Diencephalon (tissue), 1 donor: ENCODE results near the gene LYRM4. TPM values are rescaled to one million over a fixed set of nuclear protein-coding genes. Genes with fewer than 3 reads are reported as not detected.

Experiments
- small RNA-seq: library from RNA; depleted of rRNA; stranded (forward); fragments of <200 nt; gene quantifications from one replicate; pipeline ENCODE3, GENCODE V24; 2014
- total RNA-seq: library from RNA; depleted of rRNA; stranded (reverse); fragments of >200 nt; gene quantifications from one replicate; pipeline ENCODE4 v1.2.3, GENCODE V29; 2014

Gene LYRM4
- total RNA-seq = 9.9 TPM

DNA sequence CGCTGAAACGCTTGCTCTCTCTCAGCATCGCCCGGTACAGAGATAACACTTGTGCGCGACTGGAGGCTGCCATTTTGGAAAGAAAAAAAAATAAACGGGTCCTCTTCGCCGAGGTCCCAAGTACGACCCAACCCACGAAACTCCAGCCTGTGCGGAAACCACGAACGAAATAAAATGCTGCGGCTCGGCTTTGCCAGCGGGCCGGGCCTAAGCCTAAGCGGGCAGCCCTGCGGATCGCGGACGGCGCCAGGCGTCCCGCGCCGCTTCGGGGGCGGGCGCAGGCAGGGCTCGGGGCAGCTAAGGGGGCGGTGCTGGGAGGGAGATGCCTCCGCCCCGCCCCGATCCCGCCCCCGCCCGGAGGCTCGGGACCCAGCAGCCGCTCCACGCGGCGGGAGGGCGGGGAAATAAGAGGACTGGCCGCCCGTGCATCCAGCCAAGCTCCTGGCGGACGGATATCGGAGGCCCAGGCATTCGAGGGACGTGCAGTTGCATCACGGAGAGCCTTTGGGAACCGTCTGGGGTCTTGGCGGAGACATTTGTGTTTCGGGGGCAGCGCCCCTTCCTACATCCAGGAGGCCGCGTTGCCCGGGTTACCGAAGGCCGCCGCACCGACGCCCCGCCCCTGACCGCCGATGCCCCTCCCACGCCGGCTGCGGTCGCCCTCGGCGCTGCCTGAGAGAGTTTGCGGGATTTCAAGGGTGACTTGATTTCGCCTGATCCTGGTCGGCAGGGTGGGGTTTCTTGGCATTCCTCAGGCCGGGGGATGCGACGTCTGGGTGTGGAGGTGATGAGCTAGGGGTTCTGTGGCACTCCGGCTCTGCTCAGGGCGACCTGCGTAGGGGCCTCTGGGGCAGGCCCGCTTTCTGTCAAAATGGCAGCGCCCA, at the start of gene LYRM4, which contains the start of gene FARS2:
Gene LYRM4, minus strand, starts transcription at position 290 of the 884 bp plus-strand sequence. Its CDS starts 217 bp downstream, at position 73.
Gene FARS2, plus strand, starts transcription at position 853 of the 884 bp plus-strand sequence.

DNA sequence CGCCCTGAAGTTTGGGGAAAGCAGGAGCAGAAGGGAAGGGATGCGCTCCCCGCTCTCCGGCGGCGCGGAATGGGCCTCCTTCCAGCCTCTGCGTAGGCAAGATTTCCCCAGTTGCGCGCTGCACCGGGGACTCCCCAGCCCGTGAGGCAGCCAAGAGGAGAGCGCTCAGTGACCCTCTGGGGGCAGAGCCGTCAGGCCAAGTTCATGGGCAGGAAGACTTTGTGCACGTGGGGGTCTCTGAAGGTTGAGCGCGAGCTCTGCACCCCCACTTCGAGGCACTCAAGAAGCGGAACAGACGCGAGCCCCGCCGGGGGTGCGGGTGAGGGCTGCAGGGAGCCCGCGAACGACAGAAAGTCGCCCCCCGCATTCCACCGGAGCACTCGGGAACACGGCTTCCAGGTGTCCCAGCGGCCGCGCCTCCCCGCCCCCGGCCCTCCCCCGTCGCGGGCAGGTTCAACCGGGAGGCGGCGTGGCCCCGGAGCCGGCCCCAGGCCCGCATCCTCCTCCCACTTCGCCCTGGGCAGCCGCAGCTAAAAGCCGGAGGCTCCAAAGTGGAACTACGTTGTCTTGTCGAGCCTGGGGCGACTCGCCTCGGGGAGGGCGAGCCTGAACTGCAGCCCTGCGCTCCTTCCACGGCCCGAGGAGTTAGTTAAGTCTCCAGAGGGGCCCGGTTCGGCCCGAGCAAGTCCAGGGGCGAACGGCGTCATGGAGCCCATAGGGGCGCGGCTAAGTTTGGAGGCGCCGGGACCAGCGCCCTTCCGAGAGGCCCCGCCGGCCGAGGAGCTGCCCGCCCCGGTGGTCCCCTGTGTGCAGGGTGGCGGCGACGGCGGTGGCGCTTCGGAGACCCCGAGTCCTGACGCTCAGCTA, 175.7 kb downstream of the LYRM4 start, which contains the start of gene PPP1R3G:
Gene PPP1R3G, plus strand, starts transcription at position 561 of the 867 bp plus-strand sequence. Its CDS starts 145 bp downstream, at position 706.

Small RNA genes within 50 kb of the gene (small RNA-seq; reads per million reads assigned to genes)
- not detected for gene MIR3691

Other genes starting within 250 kb of the LYRM4 start
- gene PPP1R3G, start 175.6 kb downstream of the LYRM4 start, total RNA-seq = 3.7 TPM
- gene FARS2, start 563 bp upstream of the LYRM4 start, total RNA-seq = 31.1 TPM